DND-41 (cell line): ENCODE results near the gene ARHGEF19.
"Not testable (repeated sequence)": the region's sequence is repeated elsewhere in the genome, so short reads cannot be mapped to it uniquely, and the experiment has no call there.

ENCODE experiments used
- ATAC-seq: fragments of 200-7000 bp; cut with Tn5 transposase; 3 replicates; pipeline ENCODE4 v1.9.1; 2021; ENCODE audit warnings: low read depth; ENCODE audit not compliant: insufficient read depth
- DNase-seq: peaks from one replicate; pipeline ENCODE4 v3.0.0-alpha.2; 2020
- H2AFZ ChIP-seq: 2 replicates; pipeline ENCODE4 v1.6.0; 2012; ENCODE audit warnings: low read depth, low read length
- H3K27ac ChIP-seq: 2 replicates; pipeline ENCODE4 v1.5.1; 2012; ENCODE audit warnings: low read length, inconsistent platforms
- H3K27me3 ChIP-seq: fragments of 200-600 bp; sonication (generic); 2 replicates; pipeline ENCODE4 v1.6.0; 2012; ENCODE audit warnings: low read length, mild to moderate bottlenecking, inconsistent platforms; ENCODE audit not compliant: insufficient read depth, poor library complexity
- H3K36me3 ChIP-seq: 2 replicates; pipeline ENCODE4 v1.5.1; 2012; ENCODE audit warnings: low read length, inconsistent platforms; ENCODE audit not compliant: insufficient read depth
- H3K4me1 ChIP-seq: 2 replicates; pipeline ENCODE4 v1.5.1; 2012; ENCODE audit warnings: mild to moderate bottlenecking, low read length; ENCODE audit not compliant: insufficient read depth
- H3K4me2 ChIP-seq: 2 replicates; pipeline ENCODE4 v1.6.0; 2012; ENCODE audit warnings: mild to moderate bottlenecking, moderate library complexity, low read length, inconsistent platforms; ENCODE audit not compliant: insufficient read depth
- H3K4me3 ChIP-seq, 2 experiments: fragments of 200-600 bp in 1 of 2; shearing (Covaris generic) in 1 of 2; 2 replicates each; pipeline ENCODE4 v1.5.1; 2012 to 2016; ENCODE audit warnings: inconsistent platforms in 2 of 2, low read length in 2 of 2, mild to moderate bottlenecking in 2 of 2, low read depth in 1 of 2, moderate library complexity in 1 of 2
- H3K79me2 ChIP-seq: 2 replicates; pipeline ENCODE4 v1.6.0; 2012; ENCODE audit warnings: low read length, inconsistent platforms; ENCODE audit not compliant: insufficient read depth
- H3K9ac ChIP-seq: 2 replicates; pipeline ENCODE4 v1.6.0; 2012; ENCODE audit warnings: low read depth, mild to moderate bottlenecking, inconsistent platforms, low read length, moderate library complexity
- H3K9me3 ChIP-seq: 2 replicates; pipeline ENCODE4 v1.5.1; 2012; ENCODE audit warnings: low read length, moderate library complexity, mild to moderate bottlenecking, inconsistent platforms; ENCODE audit not compliant: insufficient read depth, severe bottlenecking
- H4K20me1 ChIP-seq: 2 replicates; pipeline ENCODE4 v1.6.0; 2012; ENCODE audit warnings: low read length; ENCODE audit not compliant: insufficient read depth
- CTCF ChIP-seq: IDR thresholded peaks from 2 replicates; pipeline ENCODE4 v1.5.1; 2012; ENCODE audit warnings: borderline replicate concordance, low read length, moderate library complexity, mild to moderate bottlenecking; ENCODE audit not compliant: poor library complexity, severe bottlenecking; ENCODE audit errors: extremely low read depth
- EZH2 ChIP-seq: IDR thresholded peaks from 3 replicates; pipeline ENCODE4 v1.6.1; 2012; ENCODE audit warnings: borderline replicate concordance, low read depth, mild to moderate bottlenecking, moderate library complexity, low read length, inconsistent platforms; ENCODE audit not compliant: severe bottlenecking

ARHGEF19 gene

DNA sequence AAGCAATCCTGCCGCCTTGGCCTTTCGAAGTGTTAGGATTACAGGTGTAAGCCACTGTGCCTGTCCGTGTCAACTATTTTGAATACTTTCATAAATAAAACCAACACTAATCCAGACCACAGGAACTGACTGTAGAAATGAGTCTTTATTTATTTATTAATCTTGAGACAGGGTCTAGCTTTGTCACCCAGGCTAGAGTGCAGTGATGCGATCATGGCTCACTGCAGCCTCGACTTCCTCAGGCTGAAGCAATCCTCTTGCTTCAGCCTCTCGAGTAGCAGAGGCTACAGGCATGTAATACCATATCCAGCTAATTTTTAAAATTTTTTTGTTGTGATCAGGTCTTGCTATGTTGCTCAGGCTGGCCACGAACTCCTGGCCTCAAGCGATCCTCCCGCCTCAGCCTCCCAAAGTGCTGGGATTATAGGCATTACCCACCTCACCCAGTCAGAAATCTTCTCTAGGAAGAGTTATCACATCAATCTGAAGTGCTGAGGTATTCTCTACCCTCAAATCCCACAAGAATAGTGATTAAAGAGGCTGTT lies 46.2 kb upstream of the ARHGEF19 start:
- Histone ChIP-seq H3K4me2 (no peak overlapping the region), H3K79me2 (peaks cover 7% of the 10 kb centered on the region), H3K4me1 (no peaks in the 10 kb centered on the region), H4K20me1 (0 out of 2 replicates have a peak, but pooled peaks cover 2% of the 10 kb centered on the region), H3K9ac (no peak overlapping the region), H3K27me3 (no peaks in the 10 kb centered on the region), H3K4me3 (no peak overlapping the region), H2AFZ (no peak overlapping the region), H3K9me3 (no peaks in the 10 kb centered on the region), H3K36me3 (peaks cover 36% of the 10 kb centered on the region), H3K27ac (no peak overlapping the region)
- ATAC-seq: no peak
- no peak for TF ChIP-seq EZH2
- TF ChIP-seq CTCF: no peak
- no peak for DNase-seq

DNA sequence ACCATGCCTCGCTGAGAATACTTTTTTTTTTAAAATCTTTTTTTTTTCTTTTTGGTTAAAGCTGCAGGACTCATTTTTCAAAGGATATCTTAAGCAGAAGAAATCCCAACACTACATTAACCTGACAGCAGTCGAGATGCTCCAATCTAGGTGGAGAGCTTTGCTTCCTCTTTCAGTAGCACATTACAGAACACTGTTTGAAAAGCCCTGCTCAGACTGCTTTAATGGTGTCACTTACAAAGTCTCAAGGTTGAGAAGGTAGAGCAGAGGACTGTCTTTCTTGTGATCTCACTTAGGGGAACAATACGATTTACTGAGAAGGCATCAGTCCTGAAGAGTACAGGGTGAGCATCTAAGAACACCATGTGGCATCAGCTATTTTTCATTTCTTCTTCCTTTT lies 45.5 kb upstream of the ARHGEF19 start:
- Histone ChIP-seq H3K36me3 (peaks cover 42% of the 10 kb centered on the region), H3K9me3 (no peaks in the 10 kb centered on the region), H3K4me1 (no peaks in the 10 kb centered on the region), H3K27ac (no peak overlapping the region), H4K20me1 (0 out of 2 replicates have a peak, but pooled peaks cover 2% of the 10 kb centered on the region), H3K27me3 (no peaks in the 10 kb centered on the region), H3K9ac (no peak overlapping the region), H2AFZ (no peak overlapping the region), H3K4me2 (no peak overlapping the region), H3K79me2 (peaks cover 5% of the 10 kb centered on the region), H3K4me3 (no peak overlapping the region)
- DNase-seq: no peak
- TF ChIP-seq EZH2 (no peak), CTCF (no peak)
- no peak for ATAC-seq

- H4K20me1 ChIP-seq, H3K27ac ChIP-seq, H3K4me1 ChIP-seq, H3K9me3 ChIP-seq, ATAC-seq, H3K27me3 ChIP-seq, H3K4me2 ChIP-seq, H2AFZ ChIP-seq, DNase-seq, H3K79me2 ChIP-seq, H3K4me3 ChIP-seq, H3K9ac ChIP-seq: not testable (repeated sequence)
- H3K36me3 ChIP-seq: peaks cover 45% of the 10 kb centered on the region
Measured at GRCh38 chr1:16257556-16257955, 45.1 kb upstream of the ARHGEF19 start.

GRCh38 chr1:16256478-16256877 lies 44.0 kb upstream of the ARHGEF19 start:
- no peak overlapping the region for H3K27ac ChIP-seq
- no peaks in the 10 kb centered on the region for H3K4me1 ChIP-seq
- no peaks in the 10 kb centered on the region for H3K27me3 ChIP-seq
- H3K36me3 ChIP-seq: peaks cover 55% of the 10 kb centered on the region
- no peak for TF ChIP-seq CTCF
- no peak for TF ChIP-seq EZH2
- DNase-seq (no peak), ATAC-seq (no peak)
- no peak overlapping the region for H3K9ac ChIP-seq
- no peak overlapping the region for H3K4me2 ChIP-seq
- H2AFZ ChIP-seq: no peak overlapping the region
- H4K20me1 ChIP-seq: 0 out of 2 replicates have a peak, but pooled peaks cover 2% of the 10 kb centered on the region
- no peaks in the 10 kb centered on the region for H3K9me3 ChIP-seq
- no peaks in the 10 kb centered on the region; the same call in none of the 2 replicates for H3K79me2 ChIP-seq
- no peak overlapping the region for H3K4me3 ChIP-seq
